Osteoblast (primary cell): ENCODE results near the gene POPDC3. TPM values are rescaled to one million over a fixed set of nuclear protein-coding genes. Genes with fewer than 3 reads are reported as not detected.

Experiments used
- DNase-seq: peaks from one replicate; pipeline ENCODE4 v3.0.0; 2011; ENCODE audit warnings: low spot score, mixed read lengths; ENCODE audit not compliant: insufficient read length; ENCODE audit errors: missing footprints
- H2AFZ ChIP-seq: 2 replicates; pipeline ENCODE4 v1.6.0; 2011; ENCODE audit warnings: mild to moderate bottlenecking, low read length
- H3K27ac ChIP-seq: 2 replicates; pipeline ENCODE4 v1.5.1; 2011; ENCODE audit warnings: mild to moderate bottlenecking, low read depth, low read length, moderate library complexity
- H3K27me3 ChIP-seq: 2 replicates; pipeline ENCODE4 v1.6.0; 2012; ENCODE audit warnings: mild to moderate bottlenecking, control low read depth, inconsistent platforms, low read length, moderate library complexity; ENCODE audit not compliant: insufficient read depth
- H3K36me3 ChIP-seq: 2 replicates; pipeline ENCODE4 v1.5.1; 2011; ENCODE audit warnings: mild to moderate bottlenecking, low read length, control low read depth, moderate library complexity; ENCODE audit not compliant: insufficient read depth
- H3K4me1 ChIP-seq: 2 replicates; pipeline ENCODE4 v1.5.1; 2011; ENCODE audit warnings: mild to moderate bottlenecking, low read length, control low read depth, moderate library complexity; ENCODE audit not compliant: insufficient read depth
- H3K4me2 ChIP-seq: 2 replicates; pipeline ENCODE4 v1.6.0; 2011; ENCODE audit warnings: mild to moderate bottlenecking, low read length; ENCODE audit not compliant: insufficient read depth
- H3K4me3 ChIP-seq: fragments of 200-600 bp; sonication (generic); 3 replicates; pipeline ENCODE4 v1.5.1; 2012; ENCODE audit warnings: mild to moderate bottlenecking, low read length, inconsistent platforms; ENCODE audit not compliant: insufficient read depth
- H3K79me2 ChIP-seq: 2 replicates; pipeline ENCODE4 v1.6.0; 2012; ENCODE audit warnings: mild to moderate bottlenecking, low read length, control low read depth, inconsistent platforms; ENCODE audit not compliant: insufficient read depth
- H3K9me3 ChIP-seq: 2 replicates; pipeline ENCODE4 v1.5.1; 2011; ENCODE audit warnings: low read depth, low read length, control low read depth
- H4K20me1 ChIP-seq: 2 replicates; pipeline ENCODE4 v1.6.0; 2012; ENCODE audit warnings: mild to moderate bottlenecking, low read length, control low read depth; ENCODE audit not compliant: insufficient read depth
- total RNA-seq: library from RNA; depleted of rRNA; stranded (reverse); fragments of >200 nt; gene quantifications from 2 replicates; pipeline ENCODE4 v1.2.3, GENCODE V29; 2012
- TF ChIP-seq, protein P1 (sequence below): IDR thresholded peaks from 2 replicates; pipeline ENCODE4 v1.5.1; 2011; ENCODE audit warnings: mild to moderate bottlenecking, low read depth, low read length, moderate library complexity; ENCODE audit errors: extremely low read depth

Gene POPDC3
- total RNA-seq, 1 donor: 32.6 TPM

DNA sequence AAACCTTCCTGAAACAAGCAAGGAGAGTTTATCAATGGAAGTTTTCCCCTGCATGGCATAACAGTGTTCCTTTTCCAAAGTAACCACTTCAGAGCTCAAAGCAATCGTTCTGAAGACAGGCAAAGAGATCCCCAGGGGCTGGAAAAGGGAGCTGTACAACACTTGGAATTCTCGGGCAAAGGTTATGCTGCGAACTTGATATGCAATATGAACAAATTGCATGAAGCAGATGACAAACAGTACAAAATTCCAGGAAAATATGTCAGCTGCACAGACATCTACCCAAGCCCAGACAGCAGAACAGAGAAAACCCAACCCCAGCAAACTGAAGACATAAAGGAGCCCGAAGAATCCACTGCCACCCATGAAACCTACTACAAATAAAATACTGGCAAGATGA lies 18.4 kb downstream of the POPDC3 start:
- Histone ChIP-seq H3K36me3 (peaks cover 6% of the 10 kb centered on the region), H3K79me2 (peaks cover 19% of the 10 kb centered on the region), H2AFZ (no peak overlapping the region), H3K4me3 (no peak overlapping the region), H4K20me1 (peaks cover 6% of the 10 kb centered on the region), H3K4me1 (peaks cover 5% of the 10 kb centered on the region), H3K27ac (no peak overlapping the region), H3K4me2 (no peak overlapping the region), H3K9me3 (no peaks in the 10 kb centered on the region), H3K27me3 (no peaks in the 10 kb centered on the region)
- DNase-seq: no peak
- TF ChIP-seq, protein P1, sequence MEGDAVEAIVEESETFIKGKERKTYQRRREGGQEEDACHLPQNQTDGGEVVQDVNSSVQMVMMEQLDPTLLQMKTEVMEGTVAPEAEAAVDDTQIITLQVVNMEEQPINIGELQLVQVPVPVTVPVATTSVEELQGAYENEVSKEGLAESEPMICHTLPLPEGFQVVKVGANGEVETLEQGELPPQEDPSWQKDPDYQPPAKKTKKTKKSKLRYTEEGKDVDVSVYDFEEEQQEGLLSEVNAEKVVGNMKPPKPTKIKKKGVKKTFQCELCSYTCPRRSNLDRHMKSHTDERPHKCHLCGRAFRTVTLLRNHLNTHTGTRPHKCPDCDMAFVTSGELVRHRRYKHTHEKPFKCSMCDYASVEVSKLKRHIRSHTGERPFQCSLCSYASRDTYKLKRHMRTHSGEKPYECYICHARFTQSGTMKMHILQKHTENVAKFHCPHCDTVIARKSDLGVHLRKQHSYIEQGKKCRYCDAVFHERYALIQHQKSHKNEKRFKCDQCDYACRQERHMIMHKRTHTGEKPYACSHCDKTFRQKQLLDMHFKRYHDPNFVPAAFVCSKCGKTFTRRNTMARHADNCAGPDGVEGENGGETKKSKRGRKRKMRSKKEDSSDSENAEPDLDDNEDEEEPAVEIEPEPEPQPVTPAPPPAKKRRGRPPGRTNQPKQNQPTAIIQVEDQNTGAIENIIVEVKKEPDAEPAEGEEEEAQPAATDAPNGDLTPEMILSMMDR: no peak

DNA sequence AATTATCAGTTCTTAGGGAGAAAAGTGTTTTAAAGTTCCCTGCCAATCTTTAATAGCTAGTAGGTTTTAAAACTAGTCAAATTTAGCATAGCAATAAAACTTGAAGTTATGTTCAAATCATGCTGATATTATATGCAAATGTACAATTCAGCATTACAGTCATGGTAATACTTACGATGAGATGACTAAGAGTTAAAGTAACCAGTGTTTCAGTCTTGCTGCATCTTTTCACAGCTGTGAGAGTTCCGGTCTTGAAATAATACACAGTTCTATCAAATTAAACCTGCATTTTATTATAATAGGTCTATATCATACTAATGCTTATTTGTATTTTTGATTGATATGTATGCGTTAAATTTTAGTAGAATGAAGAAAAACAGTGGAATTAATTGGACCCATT lies 26.1 kb downstream of the POPDC3 start:
- TF ChIP-seq, protein P1: no peak
- H3K4me3 ChIP-seq: no peak overlapping the region
- no peaks in the 10 kb centered on the region for H3K4me1 ChIP-seq
- H3K27me3 ChIP-seq: no peaks in the 10 kb centered on the region
- no peak overlapping the region for H2AFZ ChIP-seq
- H3K79me2 ChIP-seq: no peaks in the 10 kb centered on the region
- no peak for DNase-seq
- no peak overlapping the region for H3K27ac ChIP-seq
- no peak overlapping the region for H3K4me2 ChIP-seq
- no peaks in the 10 kb centered on the region for H4K20me1 ChIP-seq
- H3K36me3 ChIP-seq: peaks cover 6% of the 10 kb centered on the region
- no peaks in the 10 kb centered on the region for H3K9me3 ChIP-seq

DNA sequence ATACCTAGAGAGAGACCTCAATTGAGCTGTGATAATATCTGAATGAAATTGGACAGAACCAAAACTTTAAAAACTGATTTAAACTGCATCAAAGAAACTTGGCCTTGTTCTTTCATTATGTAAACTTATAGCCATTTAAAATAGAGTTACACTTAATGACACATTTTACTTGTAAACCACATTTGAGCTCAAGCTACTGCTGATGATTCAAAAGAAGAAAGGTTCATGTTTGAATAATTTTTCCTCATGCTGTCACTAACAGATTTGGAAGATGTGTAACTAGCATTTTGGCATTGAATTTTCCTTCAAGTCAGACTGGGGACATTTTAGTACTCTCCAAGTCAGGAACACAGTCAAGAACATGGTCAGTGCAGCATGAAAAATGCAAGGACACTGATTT lies 26.9 kb downstream of the POPDC3 start:
- TF ChIP-seq, protein P1: no peak
- H3K79me2 ChIP-seq: no peaks in the 10 kb centered on the region

DNA sequence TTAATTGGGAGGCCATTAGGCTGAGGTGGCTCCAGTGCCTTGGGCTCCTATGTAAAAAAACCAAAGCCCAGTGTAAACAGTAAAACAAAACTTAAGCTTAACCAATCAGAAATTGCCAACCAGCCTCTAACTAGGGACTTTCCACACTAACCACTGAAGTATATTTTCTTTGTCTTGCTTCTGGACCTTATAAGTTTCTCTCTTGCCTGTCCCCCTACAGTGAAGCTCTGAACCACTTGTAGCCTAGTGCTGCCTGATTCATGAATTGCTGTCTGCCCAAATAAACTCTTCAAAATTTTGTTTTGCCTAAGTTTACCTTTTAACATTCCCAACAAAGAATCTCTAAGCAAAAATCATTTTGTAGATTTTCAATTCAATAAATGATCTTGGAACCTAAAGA lies 28.2 kb downstream of the POPDC3 start:
- H2AFZ ChIP-seq: no peak overlapping the region
- H3K27me3 ChIP-seq: no peaks in the 10 kb centered on the region
- no peaks in the 10 kb centered on the region for H3K36me3 ChIP-seq
- no peaks in the 10 kb centered on the region for H3K79me2 ChIP-seq
- H4K20me1 ChIP-seq: no peaks in the 10 kb centered on the region
- H3K9me3 ChIP-seq: no peaks in the 10 kb centered on the region
- TF ChIP-seq, protein P1: no peak
- H3K4me1 ChIP-seq: no peaks in the 10 kb centered on the region
- H3K4me2 ChIP-seq: no peak overlapping the region
- no peak overlapping the region for H3K4me3 ChIP-seq
- DNase-seq: no peak
- H3K27ac ChIP-seq: no peak overlapping the region

More for the DNA sequence above, 26.9 kb downstream of the POPDC3 start:
- Histone ChIP-seq H3K27me3 (no peaks in the 10 kb centered on the region), H4K20me1 (no peaks in the 10 kb centered on the region), H3K4me1 (no peaks in the 10 kb centered on the region), H3K4me3 (no peak overlapping the region), H3K27ac (no peak overlapping the region), H3K9me3 (no peaks in the 10 kb centered on the region), H2AFZ (no peak overlapping the region), H3K36me3 (no peaks in the 10 kb centered on the region), H3K4me2 (no peak overlapping the region)
- DNase-seq: no peak
